HEK293 (cell line): ENCODE measurements around the gene MECP2.

ENCODE experiments used
- CTCF ChIA-PET: fragments of 350-600 bp; formaldehyde crosslinking; extraction: SDS; loops from one replicate; lab custom pipeline; 2021; ENCODE audit warnings: antibody characterized with exemption; lab: Yijun Ruan, JAX
- POLR2A ChIA-PET: fragments of 300-600 bp; formaldehyde crosslinking; extraction: SDS; loops from one replicate; lab custom pipeline; 2020; ENCODE audit warnings: antibody characterized with exemption, inconsistent platforms; lab: Yijun Ruan, JAX
- H3K27ac ChIP-seq: fragments of 200-500 bp; sonication (Bioruptor generic); 2 replicates; pipeline ENCODE4 v1.5.1; 2014; ENCODE audit warnings: low read depth, low read length, control low read depth, inconsistent platforms; ENCODE audit errors: extremely low read depth
- H3K36me3 ChIP-seq, 2 experiments: fragments of 200-500 bp in 1 of 2; sonication (Bioruptor generic) in 1 of 2; 1 replicate in 1 of 2; 2 replicates in 1 of 2; pipeline ENCODE4 v1.5.1; 2014 to 2017; ENCODE audit warnings: inconsistent platforms in 2 of 2, low read length in 2 of 2; ENCODE audit not compliant: control insufficient read depth in 2 of 2, insufficient read depth in 1 of 2
- H3K4me1 ChIP-seq: fragments of 200-500 bp; sonication (Bioruptor generic); 2 replicates; pipeline ENCODE4 v1.5.1; 2014; ENCODE audit warnings: mild to moderate bottlenecking, low read length, inconsistent platforms; ENCODE audit not compliant: control insufficient read depth, insufficient read depth
- H3K4me3 ChIP-seq: 2 replicates; pipeline ENCODE4 v1.5.1; 2011; ENCODE audit warnings: low read depth, mild to moderate bottlenecking, control low read depth, low read length, moderate library complexity
- H3K9me3 ChIP-seq: fragments of 200-500 bp; sonication (Bioruptor generic); 2 replicates; pipeline ENCODE4 v1.5.1; 2014; ENCODE audit warnings: low read depth, low read length, inconsistent platforms; ENCODE audit not compliant: control insufficient read depth, insufficient read depth
- BCL11A ChIP-seq: fragments of 450-650 bp; formaldehyde crosslinking; IDR thresholded peaks from 2 replicates; pipeline ENCODE4 v1.5.1; 2016; ENCODE audit warnings: low read depth, missing biosample characterization, missing genetic modification characterization
- GLI4 ChIP-seq: fragments of 450-650 bp; formaldehyde crosslinking; IDR thresholded peaks from 2 replicates; pipeline ENCODE4 v1.5.1; 2016; ENCODE audit warnings: missing biosample characterization, missing genetic modification characterization
- HOXA7 ChIP-seq: sonication (generic); formaldehyde crosslinking; IDR thresholded peaks from 2 replicates; pipeline ENCODE4 v1.8.1; 2022; ENCODE audit warnings: missing genetic modification reagents, borderline replicate concordance
- HOXC10 ChIP-seq: sonication (generic); formaldehyde crosslinking; IDR thresholded peaks from 2 replicates; pipeline ENCODE4 v1.8.1; 2023; ENCODE audit warnings: mild to moderate bottlenecking, missing genetic modification reagents
- ZBTB8A ChIP-seq: fragments of 450-650 bp; formaldehyde crosslinking; IDR thresholded peaks from 2 replicates; pipeline ENCODE4 v1.5.1; 2016; ENCODE audit warnings: missing biosample characterization, missing genetic modification characterization
- ZNF133 ChIP-seq: fragments of 450-650 bp; formaldehyde crosslinking; IDR thresholded peaks from 2 replicates; pipeline ENCODE4 v1.5.1; 2016; ENCODE audit warnings: missing biosample characterization, missing genetic modification characterization
- ZNF239 ChIP-seq: fragments of 450-650 bp; formaldehyde crosslinking; IDR thresholded peaks from 2 replicates; pipeline ENCODE4 v1.5.1; 2016; ENCODE audit warnings: missing biosample characterization, missing genetic modification characterization
- ZNF37A ChIP-seq: fragments of 450-650 bp; IDR thresholded peaks from 2 replicates; pipeline ENCODE4 v1.5.1; 2018; ENCODE audit warnings: missing biosample characterization, missing genetic modification characterization
- ZNF391 ChIP-seq: fragments of 450-650 bp; formaldehyde crosslinking; IDR thresholded peaks from 2 replicates; pipeline ENCODE4 v1.5.1; 2016; ENCODE audit warnings: low read depth, missing biosample characterization, missing genetic modification characterization, borderline replicate concordance
- ZNF404 ChIP-seq: fragments of 450-650 bp; formaldehyde crosslinking; IDR thresholded peaks from 2 replicates; pipeline ENCODE4 v1.5.1; 2017; ENCODE audit warnings: missing biosample characterization, missing genetic modification characterization
- ZNF433 ChIP-seq: fragments of 450-650 bp; formaldehyde crosslinking; IDR thresholded peaks from 2 replicates; pipeline ENCODE4 v1.5.1; 2016; ENCODE audit warnings: missing biosample characterization, missing genetic modification characterization, low read depth
- ZNF544 ChIP-seq: fragments of 450-650 bp; formaldehyde crosslinking; IDR thresholded peaks from 2 replicates; pipeline ENCODE4 v1.5.0; 2017; ENCODE audit warnings: missing biosample characterization, missing genetic modification characterization
- ZNF571 ChIP-seq: fragments of 450-650 bp; formaldehyde crosslinking; IDR thresholded peaks from 2 replicates; pipeline ENCODE4 v1.5.0; 2017; ENCODE audit warnings: missing biosample characterization, missing genetic modification characterization
- ZNF621 ChIP-seq: fragments of 450-650 bp; formaldehyde crosslinking; IDR thresholded peaks from 2 replicates; pipeline ENCODE4 v1.5.1; 2017; ENCODE audit warnings: missing biosample characterization, missing genetic modification characterization
- ZNF624 ChIP-seq: fragments of 450-650 bp; formaldehyde crosslinking; IDR thresholded peaks from 2 replicates; pipeline ENCODE4 v1.5.1; 2017; ENCODE audit warnings: missing biosample characterization, missing genetic modification characterization
- ZNF677 ChIP-seq: fragments of 450-650 bp; IDR thresholded peaks from 2 replicates; pipeline ENCODE4 v1.5.0; 2018; ENCODE audit warnings: missing biosample characterization, mild to moderate bottlenecking, missing genetic modification characterization, moderate library complexity
- ZXDB ChIP-seq: fragments of 450-650 bp; formaldehyde crosslinking; IDR thresholded peaks from 2 replicates; pipeline ENCODE4 v1.5.1; 2016; ENCODE audit warnings: missing biosample characterization, missing genetic modification characterization
- TF ChIP-seq, protein P1 (sequence below): fragments of 450-650 bp; formaldehyde crosslinking; IDR thresholded peaks from 2 replicates; pipeline ENCODE4 v1.5.1; 2016; ENCODE audit warnings: missing biosample characterization, missing genetic modification characterization
- TF ChIP-seq, protein P2 (sequence below): fragments of 450-650 bp; formaldehyde crosslinking; IDR thresholded peaks from 2 replicates; pipeline ENCODE4 v1.5.1; 2016; ENCODE audit warnings: missing biosample characterization, missing genetic modification characterization
- TF ChIP-seq, protein P3 (sequence below): fragments of 450-650 bp; formaldehyde crosslinking; IDR thresholded peaks from 2 replicates; pipeline ENCODE4 v1.5.1; 2017; ENCODE audit warnings: missing biosample characterization, missing genetic modification characterization

MECP2 gene

DNA sequence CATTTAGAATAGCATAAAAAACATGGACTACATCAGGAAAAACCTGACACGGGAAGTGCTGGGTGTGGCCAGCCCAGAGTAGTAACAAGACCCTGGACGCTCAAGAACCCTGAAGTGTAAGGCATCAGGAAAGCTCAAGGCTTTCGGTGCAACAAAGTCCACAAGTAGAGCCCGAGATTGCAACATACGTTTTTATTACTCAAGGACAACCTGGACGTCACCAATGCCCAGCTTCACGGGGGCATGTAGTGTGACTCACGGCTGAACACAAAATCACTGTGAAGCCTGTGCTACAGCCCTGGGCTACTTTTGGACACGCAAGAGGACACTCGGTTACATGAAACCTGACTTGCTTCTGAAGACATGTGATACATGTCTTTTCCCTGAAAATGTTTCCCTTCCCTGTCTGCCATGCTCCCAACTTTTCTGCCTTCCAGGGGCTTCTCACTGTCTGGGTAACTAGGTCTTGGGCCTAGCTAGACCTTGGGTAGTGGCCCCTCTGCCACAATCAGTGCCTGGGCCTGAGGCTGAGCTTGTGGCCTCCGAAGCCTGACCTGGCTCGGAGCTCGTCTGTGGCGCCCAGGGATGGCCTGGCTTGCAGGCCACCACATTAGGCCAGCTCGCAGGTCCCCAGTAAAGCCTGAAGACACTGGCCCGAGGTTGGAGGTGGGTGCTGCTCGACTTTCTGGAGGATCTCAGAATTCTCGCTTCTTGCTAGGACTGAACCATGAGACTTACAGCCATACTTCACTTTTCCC lies 87.0 kb downstream of the MECP2 start (continued):
- TF ChIP-seq ZNF544: no peak
- TF ChIP-seq, protein P1, sequence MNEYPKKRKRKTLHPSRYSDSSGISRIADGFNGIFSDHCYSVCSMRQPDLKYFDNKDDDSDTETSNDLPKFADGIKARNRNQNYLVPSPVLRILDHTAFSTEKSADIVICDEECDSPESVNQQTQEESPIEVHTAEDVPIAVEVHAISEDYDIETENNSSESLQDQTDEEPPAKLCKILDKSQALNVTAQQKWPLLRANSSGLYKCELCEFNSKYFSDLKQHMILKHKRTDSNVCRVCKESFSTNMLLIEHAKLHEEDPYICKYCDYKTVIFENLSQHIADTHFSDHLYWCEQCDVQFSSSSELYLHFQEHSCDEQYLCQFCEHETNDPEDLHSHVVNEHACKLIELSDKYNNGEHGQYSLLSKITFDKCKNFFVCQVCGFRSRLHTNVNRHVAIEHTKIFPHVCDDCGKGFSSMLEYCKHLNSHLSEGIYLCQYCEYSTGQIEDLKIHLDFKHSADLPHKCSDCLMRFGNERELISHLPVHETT (tag by site-specific recombination): no peak

DNA sequence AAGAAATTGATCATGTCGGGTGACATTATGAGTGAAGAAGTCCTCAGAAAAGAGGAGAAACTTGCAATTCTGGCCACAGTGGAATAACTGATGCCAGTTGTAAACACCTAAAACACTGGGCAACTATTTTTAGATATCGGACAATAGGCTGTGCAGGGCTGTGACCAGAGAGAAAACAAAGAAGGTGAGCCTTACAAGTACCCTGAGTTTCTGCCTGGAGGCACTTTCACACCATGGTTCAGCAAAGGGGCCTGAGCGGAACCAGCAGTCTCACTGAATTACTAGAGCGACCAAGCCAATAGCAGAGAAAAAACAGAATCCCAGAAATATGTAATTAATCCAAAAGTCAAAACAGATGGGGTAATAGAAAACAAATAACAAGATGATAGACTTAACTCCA lies 89.0 kb downstream of the MECP2 start:
- POLR2A ChIA-PET: interaction anchor here (0.8 to 2.0 kb wide), 3 partner anchors 10 to 40 kb away, joined by 3 to 5 read pairs (median 3); partner anchors contain the start of gene TMEM187
- CTCF ChIA-PET: no interaction called here
- Histone ChIP-seq H3K36me3 (peaks cover 3 to 44% of the 10 kb centered on the region in 2 experiments; a peak in 2 of 3 replicates), H3K4me1 (no peaks in the 10 kb centered on the region), H3K27ac (no peak overlapping the region), H3K9me3 (no peaks in the 10 kb centered on the region), H3K4me3 (no peak overlapping the region)
- no peak for TF ChIP-seq ZXDB
- TF ChIP-seq ZNF433 (tag by site-specific recombination): no peak
- TF ChIP-seq, protein P2, sequence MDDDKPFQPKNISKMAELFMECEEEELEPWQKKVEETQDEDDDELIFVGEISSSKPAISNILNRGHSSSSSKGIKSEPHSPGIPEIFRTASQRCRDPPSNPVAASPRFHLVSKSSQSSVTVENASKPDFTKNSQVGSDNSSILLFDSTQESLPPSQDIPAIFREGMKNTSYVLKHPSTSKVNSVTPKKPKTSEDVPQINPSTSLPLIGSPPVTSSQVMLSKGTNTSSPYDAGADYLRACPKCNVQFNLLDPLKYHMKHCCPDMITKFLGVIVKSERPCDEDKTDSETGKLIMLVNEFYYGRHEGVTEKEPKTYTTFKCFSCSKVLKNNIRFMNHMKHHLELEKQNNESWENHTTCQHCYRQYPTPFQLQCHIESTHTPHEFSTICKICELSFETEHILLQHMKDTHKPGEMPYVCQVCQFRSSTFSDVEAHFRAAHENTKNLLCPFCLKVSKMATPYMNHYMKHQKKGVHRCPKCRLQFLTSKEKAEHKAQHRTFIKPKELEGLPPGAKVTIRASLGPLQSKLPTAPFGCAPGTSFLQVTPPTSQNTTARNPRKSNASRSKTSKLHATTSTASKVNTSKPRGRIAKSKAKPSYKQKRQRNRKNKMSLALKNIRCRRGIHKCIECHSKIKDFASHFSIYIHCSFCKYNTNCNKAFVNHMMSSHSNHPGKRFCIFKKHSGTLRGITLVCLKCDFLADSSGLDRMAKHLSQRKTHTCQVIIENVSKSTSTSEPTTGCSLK (tag by site-specific recombination): no peak
- TF ChIP-seq ZNF391 (tag by site-specific recombination): no peak
- TF ChIP-seq ZNF621: no peak
- no peak for TF ChIP-seq ZNF133 (tag by site-specific recombination)
- no peak for TF ChIP-seq GLI4 (tag by site-specific recombination)
- no peak for TF ChIP-seq HOXC10 (CRISPR knock-in tag)
- TF ChIP-seq, protein P3, sequence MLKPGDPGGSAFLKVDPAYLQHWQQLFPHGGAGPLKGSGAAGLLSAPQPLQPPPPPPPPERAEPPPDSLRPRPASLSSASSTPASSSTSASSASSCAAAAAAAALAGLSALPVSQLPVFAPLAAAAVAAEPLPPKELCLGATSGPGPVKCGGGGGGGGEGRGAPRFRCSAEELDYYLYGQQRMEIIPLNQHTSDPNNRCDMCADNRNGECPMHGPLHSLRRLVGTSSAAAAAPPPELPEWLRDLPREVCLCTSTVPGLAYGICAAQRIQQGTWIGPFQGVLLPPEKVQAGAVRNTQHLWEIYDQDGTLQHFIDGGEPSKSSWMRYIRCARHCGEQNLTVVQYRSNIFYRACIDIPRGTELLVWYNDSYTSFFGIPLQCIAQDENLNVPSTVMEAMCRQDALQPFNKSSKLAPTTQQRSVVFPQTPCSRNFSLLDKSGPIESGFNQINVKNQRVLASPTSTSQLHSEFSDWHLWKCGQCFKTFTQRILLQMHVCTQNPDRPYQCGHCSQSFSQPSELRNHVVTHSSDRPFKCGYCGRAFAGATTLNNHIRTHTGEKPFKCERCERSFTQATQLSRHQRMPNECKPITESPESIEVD (tag by site-specific recombination): no peak

DNA sequence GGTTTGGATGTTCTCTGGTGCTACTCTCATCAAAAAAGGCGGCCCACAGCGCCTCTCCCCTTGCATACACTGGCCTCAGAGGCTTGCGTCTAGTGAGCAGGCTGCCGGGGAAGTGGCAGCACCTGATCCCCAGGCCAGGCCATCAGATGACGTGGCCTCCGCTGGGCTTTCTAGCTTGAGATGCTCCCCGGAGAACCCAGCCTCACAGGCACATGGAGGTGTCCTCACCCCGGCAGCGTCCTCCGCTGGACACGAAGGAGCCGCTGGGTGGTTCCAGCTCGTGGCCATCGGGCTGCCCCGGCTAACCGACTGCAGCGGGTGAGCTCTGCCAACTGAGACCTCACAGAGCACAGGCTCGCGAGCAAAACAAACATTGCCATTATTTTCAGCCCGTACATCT lies 90.6 kb downstream of the MECP2 start:
- TF ChIP-seq ZNF624 (tag by site-specific recombination): no peak
- no peak for TF ChIP-seq HOXA7 (CRISPR knock-in tag)
- TF ChIP-seq ZNF37A (tag by site-specific recombination): no peak
- no peak for TF ChIP-seq BCL11A
- TF ChIP-seq ZNF677 (tag by site-specific recombination): no peak
- no peak for TF ChIP-seq ZBTB8A (tag by site-specific recombination)
- no peak for TF ChIP-seq ZNF404
- no peak for TF ChIP-seq ZNF239 (tag by site-specific recombination)
- no peak for TF ChIP-seq ZNF571
- no peak for TF ChIP-seq ZNF391 (tag by site-specific recombination)
- TF ChIP-seq, all 188 proteins: peak for 0
- Histone ChIP-seq H3K9me3 (no peaks in the 10 kb centered on the region), H3K4me3 (no peak overlapping the region), H3K4me1 (no peaks in the 10 kb centered on the region), H3K36me3 (peaks cover 3 to 29% of the 10 kb centered on the region in 2 experiments; a peak in 2 of 3 replicates), H3K27ac (no peak overlapping the region)
- CTCF ChIA-PET: no interaction called here
- POLR2A ChIA-PET: interaction anchor here (2.0 kb wide), 1 partner anchor 34 kb away, joined by 5 read pairs; the partner anchor contains the start of gene TMEM187
